ENCODE data around the gene P4HA1. TPM values are rescaled to one million over a fixed set of nuclear protein-coding genes. Genes with fewer than 3 reads are reported as not detected.
A peak's percentile ranks its signal among the peaks of the same experiment; 100 is the strongest.

P4HA1 gene
- total RNA-seq: 6.9 TPM

DNA sequence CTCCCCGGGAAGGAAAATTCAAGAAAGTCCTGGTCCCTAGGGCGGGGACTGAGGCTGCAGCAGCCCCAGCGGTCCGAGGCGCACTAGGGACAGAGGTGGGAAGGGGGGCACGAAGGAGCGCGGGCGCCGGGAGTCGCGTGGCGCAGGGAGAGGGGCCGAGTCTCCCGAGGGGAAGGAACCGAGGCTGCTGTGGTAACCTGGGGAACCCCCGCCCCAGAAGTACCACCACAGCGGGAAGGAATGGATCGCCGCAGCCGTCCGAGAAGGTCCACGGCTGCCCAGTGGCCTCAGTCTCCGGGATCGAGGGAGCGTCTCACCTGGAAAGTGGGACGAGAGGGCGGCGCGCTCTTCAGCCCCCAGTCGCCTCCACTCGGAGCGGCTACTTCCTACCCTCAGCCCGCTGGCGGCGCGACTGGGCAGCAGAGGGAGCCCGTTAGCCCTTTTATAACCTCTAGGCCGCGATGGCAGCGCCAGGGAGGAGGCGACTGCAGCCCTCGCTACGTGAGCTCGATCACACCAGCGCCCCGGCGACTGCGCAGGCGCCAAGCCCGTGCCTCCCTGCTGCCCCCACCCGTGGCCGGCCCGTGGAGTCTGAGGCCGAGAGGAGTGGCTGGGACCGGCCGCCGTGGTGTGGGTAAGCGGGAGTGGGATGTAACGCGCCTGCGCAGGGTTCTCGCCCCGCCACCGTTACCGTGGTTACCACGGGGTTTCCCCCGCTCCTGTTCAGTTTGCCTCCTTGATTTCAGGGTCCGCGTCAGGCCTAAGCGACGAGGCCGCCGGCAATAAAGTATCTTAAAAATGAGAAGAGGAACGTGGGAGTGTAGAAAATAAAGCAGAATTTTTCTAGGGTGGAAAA, at the start of gene P4HA1:
Gene P4HA1, minus strand, starts transcription at position 418 of the 856 bp plus-strand sequence. CDS start 21,983 bp downstream, outside the sequence.
- Histone ChIP-seq H3K36me3 (no peaks in the 10 kb centered on the region), H3K4me3 (peak within 1 kb of the TSS; percentile 87), H3K27me3 (no peaks in the 10 kb centered on the region), H3K27ac (peak within 1 kb of the TSS; percentile 95 to 96), H3K9me3 (no peaks in the 10 kb centered on the region), H3K4me1 (peaks cover 6 to 10% of the 10 kb centered on the region in 2 donors)
- TF ChIP-seq, protein P1, sequence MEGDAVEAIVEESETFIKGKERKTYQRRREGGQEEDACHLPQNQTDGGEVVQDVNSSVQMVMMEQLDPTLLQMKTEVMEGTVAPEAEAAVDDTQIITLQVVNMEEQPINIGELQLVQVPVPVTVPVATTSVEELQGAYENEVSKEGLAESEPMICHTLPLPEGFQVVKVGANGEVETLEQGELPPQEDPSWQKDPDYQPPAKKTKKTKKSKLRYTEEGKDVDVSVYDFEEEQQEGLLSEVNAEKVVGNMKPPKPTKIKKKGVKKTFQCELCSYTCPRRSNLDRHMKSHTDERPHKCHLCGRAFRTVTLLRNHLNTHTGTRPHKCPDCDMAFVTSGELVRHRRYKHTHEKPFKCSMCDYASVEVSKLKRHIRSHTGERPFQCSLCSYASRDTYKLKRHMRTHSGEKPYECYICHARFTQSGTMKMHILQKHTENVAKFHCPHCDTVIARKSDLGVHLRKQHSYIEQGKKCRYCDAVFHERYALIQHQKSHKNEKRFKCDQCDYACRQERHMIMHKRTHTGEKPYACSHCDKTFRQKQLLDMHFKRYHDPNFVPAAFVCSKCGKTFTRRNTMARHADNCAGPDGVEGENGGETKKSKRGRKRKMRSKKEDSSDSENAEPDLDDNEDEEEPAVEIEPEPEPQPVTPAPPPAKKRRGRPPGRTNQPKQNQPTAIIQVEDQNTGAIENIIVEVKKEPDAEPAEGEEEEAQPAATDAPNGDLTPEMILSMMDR (IDR thresholded peaks at IDR 0.05): peak; percentile 64 to 82 (median 69)
- intact Hi-C loops (cut with DNase I): loop anchor here (1.0 to 2.0 kb wide), 4 partner anchors 14 to 156 kb away; partner anchors contain the start of genes ECD, FAM149B1, MRPS16 and NUDT13
- DNase-seq (ENCODE audit: low spot score in 2 of 2): peak; percentile 96 to 100

DNA sequence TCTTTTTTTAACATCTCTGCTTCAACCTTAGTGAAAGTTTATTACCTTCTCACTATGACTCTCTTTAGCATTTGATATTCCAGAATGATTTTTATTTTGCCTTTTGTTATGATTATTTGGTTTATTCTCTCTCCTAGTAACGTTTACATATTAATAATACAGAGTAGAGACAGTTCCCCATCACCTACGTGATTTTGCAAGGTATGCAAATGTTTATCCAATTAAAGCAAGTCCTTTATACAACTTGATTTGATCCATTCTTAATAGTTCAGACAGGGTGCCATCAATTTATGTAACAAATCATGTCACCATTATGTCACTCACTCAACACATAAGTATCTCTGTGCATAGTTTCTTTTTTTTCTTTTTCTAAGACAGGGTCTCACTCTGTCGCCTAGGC, 44.9 kb upstream of the P4HA1 start:
- no peaks in the 10 kb centered on the region for H3K4me1 ChIP-seq
- H3K36me3 ChIP-seq: peaks cover 80 to 100% of the 10 kb centered on the region in 2 donors
- DNase-seq (ENCODE audit: low spot score in 2 of 2): no peak
- H3K9me3 ChIP-seq: no peaks in the 10 kb centered on the region
- TF ChIP-seq, protein P1 (IDR thresholded peaks at IDR 0.05): no peak
- no peak overlapping the region for H3K27ac ChIP-seq
- no peak overlapping the region for H3K4me3 ChIP-seq
- H3K27me3 ChIP-seq: no peaks in the 10 kb centered on the region
- intact Hi-C loops (cut with DNase I): no loop called here

DNA sequence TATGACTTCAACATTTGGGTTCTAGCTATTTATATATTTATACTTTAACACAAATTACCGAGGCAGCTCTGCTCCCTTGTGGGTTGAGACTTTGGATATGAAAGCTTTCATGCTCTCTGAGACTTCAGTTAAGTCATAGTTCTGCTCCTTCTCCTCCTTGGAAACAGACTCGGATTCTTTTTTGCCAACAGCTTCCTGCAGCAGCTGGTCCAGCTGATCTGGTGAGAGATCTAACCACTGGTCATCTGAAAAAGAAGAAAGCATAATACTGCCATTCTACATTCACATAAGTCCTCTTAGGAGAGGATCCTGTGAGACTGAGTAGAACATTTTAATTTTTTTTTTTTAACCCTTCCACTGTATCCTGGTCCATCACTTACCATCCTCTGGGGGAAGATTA, 42.6 kb upstream of the P4HA1 start:
- intact Hi-C loops (cut with DNase I): no loop called here
- TF ChIP-seq, protein P1 (IDR thresholded peaks at IDR 0.05): no peak
- Histone ChIP-seq H3K27ac (no peak overlapping the region), H3K4me1 (no peaks in the 10 kb centered on the region), H3K27me3 (no peaks in the 10 kb centered on the region), H3K9me3 (no peaks in the 10 kb centered on the region), H3K4me3 (no peak overlapping the region), H3K36me3 (peaks cover 75 to 99% of the 10 kb centered on the region in 2 donors)
- no peak for DNase-seq (ENCODE audit: low spot score in 2 of 2)

GRCh38 chr10:73136627-73137026, 40.0 kb upstream of the P4HA1 start:
- Histone ChIP-seq H3K36me3 (peaks cover 68 to 98% of the 10 kb centered on the region in 2 donors), H3K27me3 (no peaks in the 10 kb centered on the region), H3K27ac (no peak overlapping the region), H3K9me3 (no peaks in the 10 kb centered on the region), H3K4me1 (no peaks in the 10 kb centered on the region), H3K4me3 (no peak overlapping the region)
- TF ChIP-seq, protein P1 (IDR thresholded peaks at IDR 0.05): no peak
- DNase-seq (ENCODE audit: low spot score in 2 of 2): no peak
- intact Hi-C loops (cut with DNase I): no loop called here

DNA sequence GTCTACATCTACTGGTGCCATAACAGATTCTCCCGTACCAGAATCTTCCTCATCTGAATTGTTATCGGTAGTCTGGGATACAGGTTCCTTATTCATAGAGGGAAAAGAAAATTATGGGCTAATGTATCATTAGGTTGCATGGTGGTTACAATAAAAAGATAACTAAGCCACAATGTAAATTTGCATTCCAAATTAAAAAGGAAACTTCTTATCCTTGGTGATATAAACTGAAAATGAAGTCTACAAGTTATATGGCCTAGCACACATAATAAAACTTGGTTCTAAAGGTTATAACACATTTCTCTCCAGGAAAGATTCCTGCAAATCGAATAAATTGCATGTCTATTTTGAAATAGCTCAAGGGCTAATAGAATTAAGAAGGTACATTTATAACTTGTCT, 38.1 kb upstream of the P4HA1 start:
- TF ChIP-seq, protein P1 (IDR thresholded peaks at IDR 0.05): no peak
- peaks cover 73 to 96% of the 10 kb centered on the region in 2 donors for H3K36me3 ChIP-seq
- H3K27me3 ChIP-seq: no peaks in the 10 kb centered on the region
- no peaks in the 10 kb centered on the region for H3K4me1 ChIP-seq
- H3K27ac ChIP-seq: no peak overlapping the region
- no peak for DNase-seq (ENCODE audit: low spot score in 2 of 2)
- H3K4me3 ChIP-seq: no peak overlapping the region
- intact Hi-C loops (cut with DNase I): no loop called here
- no peaks in the 10 kb centered on the region for H3K9me3 ChIP-seq

Data from ascending aorta (tissue), 2 donors.